ENCODE measurements around the gene LARGE1.

The LARGE1 gene

DNA sequence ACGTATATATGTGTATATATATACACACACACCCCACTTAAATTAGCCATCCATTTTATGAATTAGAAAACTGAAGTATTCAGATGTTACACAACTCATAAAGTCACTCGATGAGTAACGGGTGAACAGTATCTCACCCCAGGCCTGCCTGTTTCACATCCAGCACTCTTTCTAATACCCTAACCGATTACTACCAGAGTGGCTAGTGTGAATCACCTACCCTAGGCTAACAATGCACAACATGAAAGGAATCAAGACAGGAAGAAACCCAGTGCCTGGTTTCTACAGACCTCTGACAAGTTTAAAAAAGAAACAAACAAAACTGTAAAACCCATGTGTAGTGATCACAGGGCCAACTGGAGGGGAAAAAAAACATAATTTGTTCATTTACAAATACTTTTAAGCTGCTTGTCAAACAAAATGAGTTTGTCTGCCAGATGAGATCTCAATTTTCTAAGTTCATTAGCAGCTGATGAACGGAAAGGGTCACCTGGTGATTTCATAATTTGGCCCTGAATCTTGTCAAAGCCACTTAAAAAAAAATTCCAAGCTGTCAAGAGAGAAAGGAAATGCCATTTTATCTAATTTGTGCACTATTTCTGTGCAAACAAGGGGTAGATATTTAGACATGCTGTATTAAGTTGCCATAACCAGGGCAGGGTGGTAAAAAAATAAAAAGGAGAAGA, 134.8 kb downstream of the LARGE1 start:
- no peak overlapping the region for H3K4me3 ChIP-seq (ENCODE audit: insufficient read depth, low read length, poor library complexity, severe bottlenecking)
- no peaks in the 10 kb centered on the region for H3K27me3 ChIP-seq (ENCODE audit: low read length)
- H3K36me3 ChIP-seq (ENCODE audit: low read length): no peaks in the 10 kb centered on the region
- no peaks in the 10 kb centered on the region for H3K79me2 ChIP-seq (ENCODE audit: insufficient read depth, low read length)
- no peak overlapping the region for H3K27ac ChIP-seq (ENCODE audit: low read depth, low read length)
- no peaks in the 10 kb centered on the region for H3K9me2 ChIP-seq (replicated peaks; ENCODE audit: insufficient read depth, low read length)
- no peak overlapping the region for H2AFZ ChIP-seq (ENCODE audit: low read depth, low read length, severe bottlenecking)
- peaks cover 17% of the 10 kb centered on the region; the same call in 1 of the 2 replicates for H3K9me3 ChIP-seq (ENCODE audit: insufficient read depth, low read length)
- H3K4me2 ChIP-seq (ENCODE audit: low read depth, low read length, poor library complexity, severe bottlenecking): no peak overlapping the region
- no peak for TF ChIP-seq EZH2phosphoT487 (conservative IDR thresholded peaks at IDR 0.05; ENCODE audit: low read length)
- TF ChIP-seq, protein P1, sequence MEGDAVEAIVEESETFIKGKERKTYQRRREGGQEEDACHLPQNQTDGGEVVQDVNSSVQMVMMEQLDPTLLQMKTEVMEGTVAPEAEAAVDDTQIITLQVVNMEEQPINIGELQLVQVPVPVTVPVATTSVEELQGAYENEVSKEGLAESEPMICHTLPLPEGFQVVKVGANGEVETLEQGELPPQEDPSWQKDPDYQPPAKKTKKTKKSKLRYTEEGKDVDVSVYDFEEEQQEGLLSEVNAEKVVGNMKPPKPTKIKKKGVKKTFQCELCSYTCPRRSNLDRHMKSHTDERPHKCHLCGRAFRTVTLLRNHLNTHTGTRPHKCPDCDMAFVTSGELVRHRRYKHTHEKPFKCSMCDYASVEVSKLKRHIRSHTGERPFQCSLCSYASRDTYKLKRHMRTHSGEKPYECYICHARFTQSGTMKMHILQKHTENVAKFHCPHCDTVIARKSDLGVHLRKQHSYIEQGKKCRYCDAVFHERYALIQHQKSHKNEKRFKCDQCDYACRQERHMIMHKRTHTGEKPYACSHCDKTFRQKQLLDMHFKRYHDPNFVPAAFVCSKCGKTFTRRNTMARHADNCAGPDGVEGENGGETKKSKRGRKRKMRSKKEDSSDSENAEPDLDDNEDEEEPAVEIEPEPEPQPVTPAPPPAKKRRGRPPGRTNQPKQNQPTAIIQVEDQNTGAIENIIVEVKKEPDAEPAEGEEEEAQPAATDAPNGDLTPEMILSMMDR (IDR thresholded peaks at IDR 0.05; ENCODE audit: insufficient read depth, low read length, poor library complexity, severe bottlenecking): no peak
- no peaks in the 10 kb centered on the region for H4K20me1 ChIP-seq (ENCODE audit: low read depth, low read length)
- no peaks in the 10 kb centered on the region for H3F3A ChIP-seq (ENCODE audit: insufficient read depth)
- no peak overlapping the region for H3K9ac ChIP-seq (ENCODE audit: low read length)

GRCh38 chr22:33781411-33781810, 138.9 kb downstream of the LARGE1 start:
- no peak overlapping the region for H3K27ac ChIP-seq (ENCODE audit: low read depth, low read length)
- H3K9me3 ChIP-seq (ENCODE audit: insufficient read depth, low read length): no peaks in the 10 kb centered on the region
- H3K4me2 ChIP-seq (ENCODE audit: low read depth, low read length, poor library complexity, severe bottlenecking): no peak overlapping the region
- no peak overlapping the region for H2AFZ ChIP-seq (ENCODE audit: low read depth, low read length, severe bottlenecking)
- no peaks in the 10 kb centered on the region for H3F3A ChIP-seq (ENCODE audit: insufficient read depth)
- no peaks in the 10 kb centered on the region for H4K20me1 ChIP-seq (ENCODE audit: low read depth, low read length)
- no peaks in the 10 kb centered on the region for H3K27me3 ChIP-seq (ENCODE audit: low read length)
- no peak overlapping the region for H3K9ac ChIP-seq (ENCODE audit: low read length)
- no peaks in the 10 kb centered on the region for H3K36me3 ChIP-seq (ENCODE audit: low read length)
- no peaks in the 10 kb centered on the region for H3K79me2 ChIP-seq (ENCODE audit: insufficient read depth, low read length)
- no peak overlapping the region for H3K4me3 ChIP-seq (ENCODE audit: insufficient read depth, low read length, poor library complexity, severe bottlenecking)
- TF ChIP-seq, protein P1 (IDR thresholded peaks at IDR 0.05; ENCODE audit: insufficient read depth, low read length, poor library complexity, severe bottlenecking): no peak
- TF ChIP-seq EZH2phosphoT487 (conservative IDR thresholded peaks at IDR 0.05; ENCODE audit: low read length): no peak
- no peaks in the 10 kb centered on the region for H3K9me2 ChIP-seq (replicated peaks; ENCODE audit: insufficient read depth, low read length)

DNA sequence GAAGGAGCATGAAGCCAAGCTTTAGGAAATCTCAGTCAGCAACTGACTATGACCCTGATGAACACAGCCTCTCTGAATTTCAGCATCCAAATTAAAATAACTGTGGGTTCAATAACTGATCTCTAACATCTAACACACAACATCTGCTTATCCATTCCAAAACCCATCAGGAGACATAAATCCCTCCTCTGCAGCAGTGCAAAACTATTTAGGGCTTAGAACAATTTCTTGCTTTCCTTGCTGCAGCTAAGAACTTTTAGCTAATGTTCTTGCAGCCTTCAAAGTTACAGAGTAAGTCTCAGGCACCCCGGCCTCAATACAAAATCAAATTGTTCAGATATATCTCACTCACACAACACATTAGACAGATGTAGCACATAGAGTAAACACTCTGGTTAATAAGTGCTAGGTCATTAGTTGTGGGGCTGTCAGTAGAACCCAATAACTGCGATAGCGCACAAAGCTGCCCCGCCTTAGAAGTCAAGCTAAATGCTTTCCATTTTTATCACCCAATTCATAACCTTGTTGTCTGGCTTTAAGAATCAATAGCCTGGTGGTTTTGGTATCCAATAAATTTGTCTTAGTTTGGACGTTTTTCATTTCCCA, 139.6 kb downstream of the LARGE1 start:
- Histone ChIP-seq H3K9me2 (replicated peaks; ENCODE audit: insufficient read depth, low read length) (no peaks in the 10 kb centered on the region), H3K27me3 (ENCODE audit: low read length) (no peaks in the 10 kb centered on the region), H3K4me2 (ENCODE audit: low read depth, low read length, poor library complexity, severe bottlenecking) (no peak overlapping the region), H4K20me1 (ENCODE audit: low read depth, low read length) (no peaks in the 10 kb centered on the region), H3K27ac (ENCODE audit: low read depth, low read length) (no peak overlapping the region), H3K9ac (ENCODE audit: low read length) (no peak overlapping the region), H3K9me3 (ENCODE audit: insufficient read depth, low read length) (no peaks in the 10 kb centered on the region), H3K36me3 (ENCODE audit: low read length) (no peaks in the 10 kb centered on the region), H3K4me3 (ENCODE audit: insufficient read depth, low read length, poor library complexity, severe bottlenecking) (no peak overlapping the region), H3F3A (ENCODE audit: insufficient read depth) (no peaks in the 10 kb centered on the region), H3K79me2 (ENCODE audit: insufficient read depth, low read length) (no peaks in the 10 kb centered on the region), H2AFZ (ENCODE audit: low read depth, low read length, severe bottlenecking) (no peak overlapping the region)
- TF ChIP-seq EZH2phosphoT487 (conservative IDR thresholded peaks at IDR 0.05; ENCODE audit: low read length): no peak
- TF ChIP-seq, protein P1 (IDR thresholded peaks at IDR 0.05; ENCODE audit: insufficient read depth, low read length, poor library complexity, severe bottlenecking): no peak

Data from SU-DHL-6 (cell line).